T-helper 1 cell treated with Interleukin-12 subunit alpha and Interleukin-12 subunit beta and Interleukin-4 antibody, amounts not matched to agents 30 μg/mL and 1 μg/mL, for 36 hours (primary cell): ENCODE measurements around the gene FHIT.

Experiments used
- H3K27ac Mint-ChIP-seq: one replicate; pipeline ENCODE4 v1.8.0; 2021; ENCODE audit warnings: mild to moderate bottlenecking, mixed read lengths
- H3K27me3 Mint-ChIP-seq: one replicate; pipeline ENCODE4 v1.8.0; 2021; ENCODE audit warnings: low read depth, mixed read lengths
- H3K36me3 Mint-ChIP-seq: one replicate; pipeline ENCODE4 v1.8.0; 2021; ENCODE audit warnings: low read depth, mixed read lengths
- H3K4me1 Mint-ChIP-seq: one replicate; pipeline ENCODE4 v1.8.0; 2021; ENCODE audit warnings: low read depth, mixed read lengths
- H3K4me3 Mint-ChIP-seq: one replicate; pipeline ENCODE4 v1.8.0; 2021; ENCODE audit warnings: mild to moderate bottlenecking, moderate library complexity, mixed read lengths
- H3K9me3 Mint-ChIP-seq: one replicate; pipeline ENCODE4 v1.8.0; 2021; ENCODE audit warnings: mixed read lengths

FHIT gene

DNA sequence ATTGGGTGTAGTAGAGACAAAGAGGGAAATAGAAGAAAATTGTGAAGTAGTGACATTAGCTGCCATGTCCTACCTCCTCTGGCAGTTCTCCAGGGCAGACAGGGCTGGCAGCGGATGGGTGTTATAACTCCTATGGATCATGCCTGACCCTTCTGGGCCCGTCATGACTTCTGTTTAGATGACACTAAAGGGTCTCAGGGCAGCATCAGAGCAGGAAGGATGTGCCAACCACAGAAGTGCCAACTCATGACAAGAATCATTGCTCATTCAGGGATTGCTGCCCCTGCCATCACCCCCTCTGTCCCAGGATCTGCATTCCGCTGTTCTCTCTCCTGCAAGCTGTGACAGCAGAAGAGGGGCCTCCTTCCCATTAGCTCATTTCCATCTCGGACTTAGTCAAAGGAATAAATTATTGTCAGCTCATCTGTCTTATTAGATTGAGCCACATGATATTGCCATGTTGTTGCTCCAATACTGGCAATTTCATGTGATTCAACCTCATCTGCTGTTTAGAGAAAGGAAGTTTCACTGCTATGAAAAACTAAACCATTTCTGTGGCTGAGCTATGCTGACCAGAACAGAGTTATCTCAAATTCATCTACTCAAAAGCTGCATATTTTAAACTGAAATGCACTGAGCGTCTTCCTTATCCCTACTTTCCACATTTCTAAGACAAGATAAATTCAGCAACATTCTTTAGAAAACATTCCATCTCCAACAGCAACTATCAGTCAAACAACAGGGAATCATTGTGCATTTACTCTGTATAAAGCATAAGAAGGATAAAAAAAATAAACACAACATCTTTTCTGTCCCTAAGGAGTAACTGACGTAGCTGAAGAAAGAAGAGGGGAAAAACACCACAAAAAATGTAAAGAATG is 271.6 kb downstream of the FHIT start:
- no peaks in the 10 kb centered on the region for H3K27me3 Mint-ChIP-seq
- peaks cover 7% of the 10 kb centered on the region for H3K9me3 Mint-ChIP-seq
- H3K27ac Mint-ChIP-seq: no peak overlapping the region
- H3K36me3 Mint-ChIP-seq: no peaks in the 10 kb centered on the region
- no peak overlapping the region for H3K4me3 Mint-ChIP-seq
- H3K4me1 Mint-ChIP-seq: no peaks in the 10 kb centered on the region

DNA sequence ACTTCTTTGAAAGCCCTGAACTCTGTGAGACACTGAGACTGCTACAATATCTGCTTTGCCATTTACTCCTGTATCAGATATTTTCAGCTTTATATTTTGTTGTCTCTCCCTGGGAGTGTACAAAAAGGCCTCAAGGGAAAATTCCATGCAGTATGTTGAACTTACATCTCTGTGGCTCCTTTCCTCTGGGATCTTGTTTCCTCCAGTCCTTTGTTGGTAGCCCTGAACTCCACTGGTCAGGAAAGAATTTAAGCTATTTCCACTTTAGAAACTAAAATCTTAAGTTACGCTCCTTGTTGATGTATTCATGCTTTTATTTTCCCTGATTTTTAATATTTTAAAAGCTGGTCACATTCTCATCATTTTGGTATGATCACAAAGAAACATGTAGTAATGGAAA is 277.9 kb downstream of the FHIT start:
- H3K27ac Mint-ChIP-seq: no peak overlapping the region
- H3K4me3 Mint-ChIP-seq: no peak overlapping the region
- no peaks in the 10 kb centered on the region for H3K27me3 Mint-ChIP-seq
- H3K36me3 Mint-ChIP-seq: no peaks in the 10 kb centered on the region
- no peaks in the 10 kb centered on the region for H3K4me1 Mint-ChIP-seq
- peaks cover 15% of the 10 kb centered on the region for H3K9me3 Mint-ChIP-seq

DNA sequence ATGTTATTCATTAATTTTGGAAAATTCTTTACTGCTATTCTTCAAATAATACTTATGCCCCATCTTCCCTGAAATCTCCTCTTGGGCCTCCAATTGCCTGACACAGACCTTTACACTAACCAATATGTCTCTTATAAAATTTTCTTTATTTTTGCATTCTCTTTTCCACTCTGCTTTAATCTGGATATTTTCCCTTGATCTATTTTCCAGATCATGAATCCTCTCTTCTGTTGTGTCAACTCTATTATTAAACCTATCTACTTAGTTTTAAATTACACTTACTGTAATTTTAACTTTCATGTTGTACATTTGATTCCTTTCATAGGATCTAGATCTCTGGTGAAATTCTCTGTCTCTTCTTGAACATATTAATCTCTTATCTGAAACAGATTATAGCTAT is 278.7 kb downstream of the FHIT start:
- no peaks in the 10 kb centered on the region for H3K36me3 Mint-ChIP-seq
- no peak overlapping the region for H3K4me3 Mint-ChIP-seq
- no peak overlapping the region for H3K27ac Mint-ChIP-seq
- no peaks in the 10 kb centered on the region for H3K4me1 Mint-ChIP-seq
- no peaks in the 10 kb centered on the region for H3K27me3 Mint-ChIP-seq
- H3K9me3 Mint-ChIP-seq: peaks cover 15% of the 10 kb centered on the region

DNA sequence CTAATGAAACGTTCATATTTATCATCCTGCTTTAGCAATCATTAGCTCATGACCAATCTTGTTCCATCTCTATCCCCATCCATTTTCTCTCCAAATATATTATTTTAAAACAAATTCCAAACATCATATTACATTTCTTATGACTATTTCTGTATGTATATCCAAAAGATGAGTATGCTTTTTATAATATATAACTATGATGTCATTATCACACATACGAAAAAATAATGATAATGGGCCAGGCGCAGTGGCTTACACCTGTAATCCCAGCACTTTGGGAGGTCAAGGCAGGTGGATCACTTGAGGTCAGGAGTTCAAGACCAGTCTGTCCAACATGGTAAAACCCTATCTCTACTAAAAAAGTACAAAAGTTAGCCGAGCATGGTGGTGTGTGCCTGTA is 280.4 kb downstream of the FHIT start:
- no peaks in the 10 kb centered on the region for H3K27me3 Mint-ChIP-seq
- H3K4me1 Mint-ChIP-seq: no peaks in the 10 kb centered on the region
- H3K36me3 Mint-ChIP-seq: no peaks in the 10 kb centered on the region
- H3K4me3 Mint-ChIP-seq: no peak overlapping the region
- H3K9me3 Mint-ChIP-seq: peaks cover 18% of the 10 kb centered on the region
- no peak overlapping the region for H3K27ac Mint-ChIP-seq

DNA sequence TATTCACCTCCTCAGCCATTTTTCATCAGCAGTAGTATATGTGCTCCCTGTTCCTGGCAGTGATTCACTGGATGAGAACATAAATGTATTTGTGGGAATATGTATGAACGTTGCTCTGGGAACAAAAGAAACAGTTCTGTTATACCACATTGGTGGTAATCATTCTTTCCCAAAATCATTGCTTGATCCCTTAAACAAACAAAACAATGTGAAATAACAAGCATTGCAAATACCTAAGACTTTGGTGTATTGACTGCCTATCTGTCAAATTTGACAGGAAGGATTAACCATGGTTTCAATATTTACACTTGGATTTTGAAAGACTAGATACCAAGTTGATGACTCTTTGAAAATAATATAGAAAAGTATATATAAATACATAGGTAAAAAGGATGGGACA is 284.1 kb downstream of the FHIT start:
- H3K4me1 Mint-ChIP-seq: no peaks in the 10 kb centered on the region
- no peak overlapping the region for H3K27ac Mint-ChIP-seq
- H3K4me3 Mint-ChIP-seq: no peak overlapping the region
- H3K9me3 Mint-ChIP-seq: peaks cover 23% of the 10 kb centered on the region
- no peaks in the 10 kb centered on the region for H3K36me3 Mint-ChIP-seq
- no peaks in the 10 kb centered on the region for H3K27me3 Mint-ChIP-seq

DNA sequence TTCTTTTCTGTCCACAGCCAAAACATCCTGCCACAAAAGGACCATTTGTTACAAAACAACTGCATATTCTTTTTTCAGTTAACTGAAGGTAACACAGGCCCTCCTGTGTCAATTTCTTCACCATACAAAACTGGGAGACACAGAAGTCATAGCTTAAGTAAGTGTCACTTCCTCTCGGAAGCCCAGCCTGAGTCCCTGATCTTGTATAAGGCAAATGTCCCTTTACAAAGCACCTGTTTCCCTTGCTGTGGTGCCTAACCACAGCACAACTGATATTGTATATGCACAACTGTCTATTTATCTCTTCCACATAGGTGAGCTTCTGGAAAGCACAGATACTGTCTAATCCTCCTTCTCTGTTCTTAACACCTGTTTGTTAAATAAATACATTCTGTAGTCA is 293.7 kb downstream of the FHIT start:
- no peak overlapping the region for H3K27ac Mint-ChIP-seq
- no peaks in the 10 kb centered on the region for H3K27me3 Mint-ChIP-seq
- H3K4me3 Mint-ChIP-seq: no peak overlapping the region
- peaks cover 35% of the 10 kb centered on the region for H3K9me3 Mint-ChIP-seq
- no peaks in the 10 kb centered on the region for H3K4me1 Mint-ChIP-seq
- peaks cover 1% of the 10 kb centered on the region for H3K36me3 Mint-ChIP-seq

DNA sequence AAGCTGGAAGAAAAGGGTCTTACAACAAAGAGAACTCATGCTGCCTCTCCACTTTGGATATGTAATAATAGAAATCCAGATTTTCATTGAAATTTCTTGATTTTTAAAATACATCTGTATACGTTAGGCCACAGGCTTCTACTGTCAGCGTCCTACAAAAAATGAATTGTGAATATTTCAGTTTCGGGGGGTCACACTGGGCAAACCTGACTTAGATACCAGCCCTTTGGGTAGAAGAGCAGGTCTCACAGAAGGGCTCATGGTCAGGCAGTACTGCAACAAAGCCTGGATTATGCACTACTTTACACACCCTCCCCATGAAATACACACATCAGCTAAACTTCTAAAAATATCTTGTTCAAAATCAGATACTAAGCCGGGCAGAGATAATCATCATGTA is 294.5 kb downstream of the FHIT start:
- peaks cover 27% of the 10 kb centered on the region for H3K9me3 Mint-ChIP-seq
- H3K4me3 Mint-ChIP-seq: no peak overlapping the region

DNA sequence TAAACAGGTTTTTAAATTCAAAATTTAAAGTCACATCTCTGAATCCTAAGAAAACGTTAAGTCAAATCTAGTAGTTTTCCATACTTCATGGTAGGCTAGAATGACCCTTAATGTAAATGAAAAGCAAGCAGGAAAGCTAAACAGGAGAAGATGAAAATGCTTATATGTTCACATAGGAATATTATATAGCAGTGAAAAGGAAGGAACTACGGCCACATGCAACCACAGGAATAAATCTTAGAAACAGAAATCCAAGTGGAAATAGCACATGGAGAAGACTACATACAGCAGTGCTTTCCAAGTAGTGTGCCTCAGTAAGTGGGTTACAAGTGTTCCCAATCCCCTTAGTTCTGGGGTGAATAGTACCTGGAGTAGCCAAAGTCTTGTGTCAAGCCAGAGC is 296.2 kb downstream of the FHIT start:
- Mint-ChIP-seq H3K27ac (no peak overlapping the region), H3K4me3 (no peak overlapping the region), H3K4me1 (no peaks in the 10 kb centered on the region), H3K9me3 (peaks cover 18% of the 10 kb centered on the region), H3K27me3 (no peaks in the 10 kb centered on the region), H3K36me3 (peaks cover 1% of the 10 kb centered on the region)

More for the DNA sequence above, 294.5 kb downstream of the FHIT start:
- peaks cover 1% of the 10 kb centered on the region for H3K36me3 Mint-ChIP-seq
- H3K4me1 Mint-ChIP-seq: no peaks in the 10 kb centered on the region
- no peaks in the 10 kb centered on the region for H3K27me3 Mint-ChIP-seq
- no peak overlapping the region for H3K27ac Mint-ChIP-seq

DNA sequence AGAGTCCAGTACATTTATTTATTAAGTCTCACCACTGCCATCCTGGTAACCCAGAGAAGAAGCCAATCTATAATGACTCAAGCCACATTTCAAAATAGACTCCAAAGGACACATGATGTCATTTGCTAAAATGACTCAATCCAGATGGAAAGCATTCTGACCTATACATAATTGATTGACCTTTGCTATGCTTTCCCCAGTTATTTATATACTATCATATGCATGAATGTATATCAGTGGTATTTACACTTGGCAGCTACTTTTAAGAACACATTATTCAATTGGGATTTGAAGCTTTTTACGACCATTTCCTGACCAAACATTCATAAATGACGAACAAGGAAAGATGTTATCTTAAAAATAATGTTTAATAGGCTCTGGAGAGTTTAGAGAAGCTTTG is 297.2 kb downstream of the FHIT start:
- Mint-ChIP-seq H3K4me1 (no peaks in the 10 kb centered on the region), H3K36me3 (peaks cover 1% of the 10 kb centered on the region), H3K9me3 (peaks cover 13% of the 10 kb centered on the region), H3K27ac (no peak overlapping the region), H3K4me3 (no peak overlapping the region), H3K27me3 (no peaks in the 10 kb centered on the region)

DNA sequence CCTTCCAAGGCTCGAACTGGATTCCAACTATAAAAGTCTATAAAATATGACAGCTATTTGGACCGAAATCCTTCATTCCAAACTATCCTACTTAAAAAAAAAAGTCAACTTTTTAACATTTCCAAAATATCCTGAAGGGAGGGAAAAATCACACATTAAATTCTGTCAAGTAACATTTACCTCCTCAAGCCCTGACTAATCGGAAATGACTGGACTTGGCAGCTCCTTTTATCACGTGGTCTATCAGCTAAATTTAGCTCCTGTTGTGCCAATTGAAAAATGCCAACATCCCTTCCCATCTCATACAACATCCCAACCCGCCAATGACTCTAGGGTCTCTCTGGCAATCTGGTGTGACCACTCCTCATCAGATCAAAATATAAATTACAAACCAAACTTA is 297.9 kb downstream of the FHIT start:
- Mint-ChIP-seq H3K4me1 (no peaks in the 10 kb centered on the region), H3K27me3 (no peaks in the 10 kb centered on the region), H3K36me3 (peaks cover 1% of the 10 kb centered on the region), H3K4me3 (no peak overlapping the region), H3K27ac (no peak overlapping the region), H3K9me3 (peaks cover 13% of the 10 kb centered on the region)

DNA sequence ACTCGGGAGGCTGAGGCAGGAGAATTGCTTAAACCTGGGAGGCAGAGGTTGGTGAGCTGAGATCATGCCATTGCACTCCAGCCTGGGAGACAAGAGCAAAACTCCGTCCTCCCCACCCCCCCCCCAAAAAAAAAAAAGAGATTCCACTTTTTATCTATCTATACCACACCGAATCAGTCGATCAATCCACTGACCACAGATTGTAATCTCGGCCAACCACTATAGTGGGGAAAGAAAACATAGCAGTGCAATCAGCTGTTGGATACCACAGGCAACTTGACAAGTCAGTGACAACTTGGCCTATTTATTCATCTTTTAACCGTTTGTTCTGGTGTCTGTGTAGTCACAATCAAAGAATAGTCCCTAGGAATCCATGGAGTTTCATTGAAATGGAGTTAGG is 299.2 kb downstream of the FHIT start:
- Mint-ChIP-seq H3K4me3 (no peak overlapping the region), H3K36me3 (peaks cover 1% of the 10 kb centered on the region), H3K4me1 (no peaks in the 10 kb centered on the region), H3K27me3 (no peaks in the 10 kb centered on the region), H3K27ac (no peak overlapping the region), H3K9me3 (peaks cover 13% of the 10 kb centered on the region)

DNA sequence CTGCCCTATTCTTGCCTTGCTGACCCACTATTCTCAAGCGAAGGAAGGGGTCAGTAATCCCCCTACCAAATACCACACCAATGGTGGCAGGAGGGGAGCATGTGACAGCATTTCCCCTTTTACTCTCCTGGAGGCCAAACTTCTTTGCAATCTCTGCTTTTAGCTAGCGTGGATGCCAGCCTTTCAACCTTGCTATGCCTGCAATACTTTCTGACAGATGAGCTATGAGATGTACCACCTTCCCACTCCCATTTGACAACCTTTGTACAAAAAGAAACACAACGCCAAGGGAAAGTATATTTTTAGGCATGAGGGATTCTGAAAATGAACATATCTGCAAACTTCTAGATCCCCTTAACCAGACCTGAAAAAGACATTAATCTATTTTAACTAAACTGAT is 302.1 kb downstream of the FHIT start:
- H3K27ac Mint-ChIP-seq: no peak overlapping the region
- no peaks in the 10 kb centered on the region for H3K4me1 Mint-ChIP-seq
- H3K4me3 Mint-ChIP-seq: no peak overlapping the region
- H3K9me3 Mint-ChIP-seq: no peaks in the 10 kb centered on the region
- no peaks in the 10 kb centered on the region for H3K27me3 Mint-ChIP-seq
- H3K36me3 Mint-ChIP-seq: no peaks in the 10 kb centered on the region

DNA sequence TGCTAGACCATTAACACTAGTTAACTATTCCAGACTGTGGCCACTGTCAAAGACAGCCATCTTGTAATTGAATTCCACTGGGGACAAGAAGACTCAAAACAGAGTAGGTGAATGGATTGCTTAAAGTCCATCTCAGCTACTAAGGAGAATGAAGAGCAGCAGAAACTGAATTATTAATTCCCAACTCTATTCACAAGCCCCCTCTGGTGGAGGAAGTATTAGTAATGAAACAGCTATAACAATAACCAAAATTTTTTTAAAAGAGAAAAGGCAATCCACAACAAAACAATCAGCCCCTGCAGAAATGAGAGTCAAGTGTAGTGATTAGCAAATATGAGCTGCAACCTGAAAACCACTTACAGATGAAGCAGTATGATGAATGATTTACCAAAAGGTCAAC is 302.8 kb downstream of the FHIT start:
- no peaks in the 10 kb centered on the region for H3K4me1 Mint-ChIP-seq
- no peaks in the 10 kb centered on the region for H3K27me3 Mint-ChIP-seq
- H3K9me3 Mint-ChIP-seq: no peaks in the 10 kb centered on the region
- H3K4me3 Mint-ChIP-seq: no peak overlapping the region
- no peak overlapping the region for H3K27ac Mint-ChIP-seq
- H3K36me3 Mint-ChIP-seq: no peaks in the 10 kb centered on the region

DNA sequence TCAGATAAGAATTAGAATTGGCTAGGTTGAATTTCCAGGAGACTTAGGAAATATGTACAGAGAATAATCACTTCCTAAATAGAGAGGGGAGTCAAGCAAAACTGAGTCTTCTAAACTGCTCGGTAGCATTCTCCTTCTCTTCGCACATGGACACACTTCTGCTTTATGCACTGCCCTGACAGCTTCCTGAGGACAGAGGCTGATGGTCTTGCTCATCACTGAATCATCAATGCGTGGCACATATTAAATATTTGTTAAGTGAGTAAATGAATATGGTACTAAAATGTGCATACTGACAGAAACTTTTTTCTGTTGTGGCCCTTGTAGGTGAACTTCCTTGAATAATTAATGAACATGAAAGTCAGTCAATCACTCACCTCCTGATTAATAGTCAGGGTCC is 315.5 kb downstream of the FHIT start:
- H3K36me3 Mint-ChIP-seq: no peaks in the 10 kb centered on the region
- peaks cover 3% of the 10 kb centered on the region for H3K27me3 Mint-ChIP-seq
- peaks cover 2% of the 10 kb centered on the region for H3K4me1 Mint-ChIP-seq
- no peak overlapping the region for H3K4me3 Mint-ChIP-seq
- no peak overlapping the region for H3K27ac Mint-ChIP-seq
- peaks cover 4% of the 10 kb centered on the region for H3K9me3 Mint-ChIP-seq

DNA sequence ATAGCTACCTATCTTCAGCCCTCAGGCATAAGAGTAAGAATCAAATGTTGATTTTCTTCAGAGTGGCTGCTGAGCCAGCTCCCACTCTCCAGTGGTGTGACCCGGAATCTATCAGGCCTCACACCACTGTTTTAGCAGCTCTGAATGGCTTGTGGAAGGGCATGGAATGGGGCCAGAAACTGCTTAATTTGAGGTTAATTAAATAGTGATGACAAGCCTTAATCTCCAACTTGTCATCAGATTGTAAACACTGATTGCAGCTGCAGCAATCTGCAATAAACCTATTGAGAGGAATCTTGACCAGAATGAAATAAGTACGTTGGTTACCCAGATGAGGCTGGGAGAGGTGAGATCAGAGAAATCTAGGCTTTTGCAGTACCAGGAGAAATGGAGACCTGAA is 317.4 kb downstream of the FHIT start:
- H3K27ac Mint-ChIP-seq: no peak overlapping the region
- H3K4me3 Mint-ChIP-seq: no peak overlapping the region
- H3K27me3 Mint-ChIP-seq: no peaks in the 10 kb centered on the region
- H3K4me1 Mint-ChIP-seq: peaks cover 2% of the 10 kb centered on the region
- no peaks in the 10 kb centered on the region for H3K36me3 Mint-ChIP-seq
- peaks cover 4% of the 10 kb centered on the region for H3K9me3 Mint-ChIP-seq

DNA sequence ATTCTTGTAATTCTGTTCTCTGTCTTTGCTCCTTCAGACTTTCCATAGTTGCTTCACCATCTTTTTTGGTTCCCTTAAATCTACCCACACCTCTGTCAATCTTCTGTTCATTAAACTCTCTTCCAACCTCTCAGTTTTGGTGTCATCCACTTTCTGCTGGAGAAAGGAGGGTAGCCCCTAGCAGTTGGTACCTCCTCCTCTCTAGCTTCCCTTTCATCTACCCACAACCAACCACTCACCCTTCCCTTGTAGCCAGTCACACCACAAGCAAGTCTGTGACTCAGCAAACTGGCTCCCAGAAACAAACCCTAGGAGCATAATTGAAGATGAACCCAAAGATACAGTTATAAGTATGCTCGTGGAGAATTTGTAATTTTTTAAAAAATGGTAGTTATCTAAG is 318.6 kb downstream of the FHIT start:
- Mint-ChIP-seq H3K4me3 (no peak overlapping the region), H3K27ac (no peak overlapping the region), H3K36me3 (no peaks in the 10 kb centered on the region), H3K4me1 (peaks cover 2% of the 10 kb centered on the region), H3K9me3 (peaks cover 4% of the 10 kb centered on the region), H3K27me3 (no peaks in the 10 kb centered on the region)
